Measurements from ENCODE around the gene B4GALNT3. TPM values are rescaled to one million over a fixed set of nuclear protein-coding genes. Genes with fewer than 3 reads are reported as not detected.

B4GALNT3 gene
- total and polyA plus RNA-seq, 2 experiments from 2014 or later = 2.8 to 15.8 TPM

DNA sequence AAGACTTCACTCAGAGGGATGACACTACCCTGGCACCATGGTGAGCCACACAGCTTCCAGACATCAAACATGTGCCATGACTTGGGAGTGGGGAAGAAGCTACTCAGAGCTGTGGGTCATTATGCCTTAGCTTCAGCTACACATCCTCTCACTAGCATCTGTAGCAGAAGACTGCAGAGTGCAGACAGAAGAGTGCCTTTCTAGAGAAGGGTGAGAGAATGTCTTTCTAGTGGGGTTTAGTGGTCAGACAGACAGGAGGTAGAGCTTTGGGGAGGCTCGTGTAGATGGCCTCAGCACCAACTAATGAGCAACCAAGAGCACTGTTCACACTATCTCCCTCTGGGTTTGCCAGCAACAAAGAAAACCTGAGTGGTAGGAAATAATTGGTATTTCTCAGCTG lies 4.9 kb upstream of the B4GALNT3 start (continued):
- TF ChIP-seq, protein P1, sequence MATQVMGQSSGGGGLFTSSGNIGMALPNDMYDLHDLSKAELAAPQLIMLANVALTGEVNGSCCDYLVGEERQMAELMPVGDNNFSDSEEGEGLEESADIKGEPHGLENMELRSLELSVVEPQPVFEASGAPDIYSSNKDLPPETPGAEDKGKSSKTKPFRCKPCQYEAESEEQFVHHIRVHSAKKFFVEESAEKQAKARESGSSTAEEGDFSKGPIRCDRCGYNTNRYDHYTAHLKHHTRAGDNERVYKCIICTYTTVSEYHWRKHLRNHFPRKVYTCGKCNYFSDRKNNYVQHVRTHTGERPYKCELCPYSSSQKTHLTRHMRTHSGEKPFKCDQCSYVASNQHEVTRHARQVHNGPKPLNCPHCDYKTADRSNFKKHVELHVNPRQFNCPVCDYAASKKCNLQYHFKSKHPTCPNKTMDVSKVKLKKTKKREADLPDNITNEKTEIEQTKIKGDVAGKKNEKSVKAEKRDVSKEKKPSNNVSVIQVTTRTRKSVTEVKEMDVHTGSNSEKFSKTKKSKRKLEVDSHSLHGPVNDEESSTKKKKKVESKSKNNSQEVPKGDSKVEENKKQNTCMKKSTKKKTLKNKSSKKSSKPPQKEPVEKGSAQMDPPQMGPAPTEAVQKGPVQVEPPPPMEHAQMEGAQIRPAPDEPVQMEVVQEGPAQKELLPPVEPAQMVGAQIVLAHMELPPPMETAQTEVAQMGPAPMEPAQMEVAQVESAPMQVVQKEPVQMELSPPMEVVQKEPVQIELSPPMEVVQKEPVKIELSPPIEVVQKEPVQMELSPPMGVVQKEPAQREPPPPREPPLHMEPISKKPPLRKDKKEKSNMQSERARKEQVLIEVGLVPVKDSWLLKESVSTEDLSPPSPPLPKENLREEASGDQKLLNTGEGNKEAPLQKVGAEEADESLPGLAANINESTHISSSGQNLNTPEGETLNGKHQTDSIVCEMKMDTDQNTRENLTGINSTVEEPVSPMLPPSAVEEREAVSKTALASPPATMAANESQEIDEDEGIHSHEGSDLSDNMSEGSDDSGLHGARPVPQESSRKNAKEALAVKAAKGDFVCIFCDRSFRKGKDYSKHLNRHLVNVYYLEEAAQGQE (IDR thresholded peaks at IDR 0.05; ENCODE audit: unreplicated experiment) = no peak
- TF ChIP-seq, protein P2, sequence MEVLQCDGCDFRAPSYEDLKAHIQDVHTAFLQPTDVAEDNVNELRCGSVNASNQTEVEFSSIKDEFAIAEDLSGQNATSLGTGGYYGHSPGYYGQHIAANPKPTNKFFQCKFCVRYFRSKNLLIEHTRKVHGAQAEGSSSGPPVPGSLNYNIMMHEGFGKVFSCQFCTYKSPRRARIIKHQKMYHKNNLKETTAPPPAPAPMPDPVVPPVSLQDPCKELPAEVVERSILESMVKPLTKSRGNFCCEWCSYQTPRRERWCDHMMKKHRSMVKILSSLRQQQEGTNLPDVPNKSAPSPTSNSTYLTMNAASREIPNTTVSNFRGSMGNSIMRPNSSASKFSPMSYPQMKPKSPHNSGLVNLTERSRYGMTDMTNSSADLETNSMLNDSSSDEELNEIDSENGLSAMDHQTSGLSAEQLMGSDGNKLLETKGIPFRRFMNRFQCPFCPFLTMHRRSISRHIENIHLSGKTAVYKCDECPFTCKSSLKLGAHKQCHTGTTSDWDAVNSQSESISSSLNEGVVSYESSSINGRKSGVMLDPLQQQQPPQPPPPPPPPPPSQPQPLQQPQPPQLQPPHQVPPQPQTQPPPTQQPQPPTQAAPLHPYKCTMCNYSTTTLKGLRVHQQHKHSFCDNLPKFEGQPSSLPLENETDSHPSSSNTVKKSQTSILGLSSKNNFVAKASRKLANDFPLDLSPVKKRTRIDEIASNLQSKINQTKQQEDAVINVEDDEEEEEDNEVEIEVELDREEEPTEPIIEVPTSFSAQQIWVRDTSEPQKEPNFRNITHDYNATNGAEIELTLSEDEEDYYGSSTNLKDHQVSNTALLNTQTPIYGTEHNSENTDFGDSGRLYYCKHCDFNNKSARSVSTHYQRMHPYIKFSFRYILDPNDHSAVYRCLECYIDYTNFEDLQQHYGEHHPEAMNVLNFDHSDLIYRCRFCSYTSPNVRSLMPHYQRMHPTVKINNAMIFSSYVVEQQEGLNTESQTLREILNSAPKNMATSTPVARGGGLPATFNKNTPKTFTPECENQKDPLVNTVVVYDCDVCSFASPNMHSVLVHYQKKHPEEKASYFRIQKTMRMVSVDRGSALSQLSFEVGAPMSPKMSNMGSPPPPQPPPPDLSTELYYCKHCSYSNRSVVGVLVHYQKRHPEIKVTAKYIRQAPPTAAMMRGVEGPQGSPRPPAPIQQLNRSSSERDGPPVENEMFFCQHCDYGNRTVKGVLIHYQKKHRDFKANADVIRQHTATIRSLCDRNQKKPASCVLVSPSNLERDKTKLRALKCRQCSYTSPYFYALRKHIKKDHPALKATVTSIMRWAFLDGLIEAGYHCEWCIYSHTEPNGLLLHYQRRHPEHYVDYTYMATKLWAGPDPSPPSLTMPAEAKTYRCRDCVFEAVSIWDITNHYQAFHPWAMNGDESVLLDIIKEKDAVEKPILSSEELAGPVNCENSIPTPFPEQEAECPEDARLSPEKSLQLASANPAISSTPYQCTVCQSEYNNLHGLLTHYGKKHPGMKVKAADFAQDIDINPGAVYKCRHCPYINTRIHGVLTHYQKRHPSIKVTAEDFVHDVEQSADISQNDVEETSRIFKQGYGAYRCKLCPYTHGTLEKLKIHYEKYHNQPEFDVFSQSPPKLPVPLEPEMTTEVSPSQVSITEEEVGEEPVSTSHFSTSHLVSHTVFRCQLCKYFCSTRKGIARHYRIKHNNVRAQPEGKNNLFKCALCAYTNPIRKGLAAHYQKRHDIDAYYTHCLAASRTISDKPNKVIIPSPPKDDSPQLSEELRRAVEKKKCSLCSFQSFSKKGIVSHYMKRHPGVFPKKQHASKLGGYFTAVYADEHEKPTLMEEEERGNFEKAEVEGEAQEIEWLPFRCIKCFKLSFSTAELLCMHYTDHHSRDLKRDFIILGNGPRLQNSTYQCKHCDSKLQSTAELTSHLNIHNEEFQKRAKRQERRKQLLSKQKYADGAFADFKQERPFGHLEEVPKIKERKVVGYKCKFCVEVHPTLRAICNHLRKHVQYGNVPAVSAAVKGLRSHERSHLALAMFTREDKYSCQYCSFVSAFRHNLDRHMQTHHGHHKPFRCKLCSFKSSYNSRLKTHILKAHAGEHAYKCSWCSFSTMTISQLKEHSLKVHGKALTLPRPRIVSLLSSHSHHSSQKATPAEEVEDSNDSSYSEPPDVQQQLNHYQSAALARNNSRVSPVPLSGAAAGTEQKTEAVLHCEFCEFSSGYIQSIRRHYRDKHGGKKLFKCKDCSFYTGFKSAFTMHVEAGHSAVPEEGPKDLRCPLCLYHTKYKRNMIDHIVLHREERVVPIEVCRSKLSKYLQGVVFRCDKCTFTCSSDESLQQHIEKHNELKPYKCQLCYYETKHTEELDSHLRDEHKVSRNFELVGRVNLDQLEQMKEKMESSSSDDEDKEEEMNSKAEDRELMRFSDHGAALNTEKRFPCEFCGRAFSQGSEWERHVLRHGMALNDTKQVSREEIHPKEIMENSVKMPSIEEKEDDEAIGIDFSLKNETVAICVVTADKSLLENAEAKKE (CRISPR knock-in tag; IDR thresholded peaks at IDR 0.05) = no peak

DNA sequence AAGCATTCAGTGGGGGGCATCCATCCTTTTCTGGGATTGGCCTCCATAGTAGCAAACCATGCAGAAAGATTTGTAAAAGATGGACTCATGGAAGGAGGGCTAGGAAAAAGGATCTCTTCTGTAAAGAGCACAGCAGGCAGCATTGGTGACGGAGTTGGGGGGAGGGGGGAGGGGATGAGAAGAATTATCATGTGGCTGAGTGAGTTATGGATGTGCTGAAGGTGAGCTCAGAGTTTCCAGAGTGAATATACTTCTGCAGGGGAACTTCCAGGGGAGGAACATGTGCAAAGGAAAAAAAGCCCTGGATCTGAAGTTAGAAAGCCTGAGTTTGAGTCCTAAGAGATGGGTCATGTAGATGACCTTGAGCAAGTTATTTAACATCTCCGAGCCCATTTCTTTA lies 3.9 kb upstream of the B4GALNT3 start:
- no peak for ATAC-seq
- H3K36me3 Mint-ChIP-seq (ENCODE audit: low read depth) = peaks cover 19% of the 10 kb centered on the region
- Histone ChIP-seq H4K20me1 (replicated peaks; ENCODE audit: insufficient read depth) (no peaks in the 10 kb centered on the region), H3K36me3 (ENCODE audit: insufficient read depth) (no peaks in the 10 kb centered on the region), H3K79me2 (replicated peaks; ENCODE audit: insufficient read depth) (no peaks in the 10 kb centered on the region), H3K4me3 (no peak overlapping the region), H3K27me3 (ENCODE audit: insufficient read depth) (peaks cover 31% of the 10 kb centered on the region), H3K4me1 (ENCODE audit: insufficient read depth) (no peaks in the 10 kb centered on the region), H3K27ac (ENCODE audit: low read depth) (no peak overlapping the region), H2AFZ (no peak overlapping the region), H3F3A (replicated peaks; ENCODE audit: low read depth) (peaks cover 12% of the 10 kb centered on the region), H3K9me2 (ENCODE audit: insufficient read depth) (no peaks in the 10 kb centered on the region), H3K4me2 (no peak overlapping the region)
- DNase-seq (ENCODE audit: low spot score) = no peak
- no peak overlapping the region for H3K27ac Mint-ChIP-seq
- H3K4me3 Mint-ChIP-seq = no peak overlapping the region
- peaks cover 32% of the 10 kb centered on the region for H3K9me3 Mint-ChIP-seq
- H3K27me3 Mint-ChIP-seq (ENCODE audit: insufficient read depth, low read depth, poor library complexity) = peaks cover 34% of the 10 kb centered on the region
- H3K4me1 Mint-ChIP-seq = peaks cover 4% of the 10 kb centered on the region
- TF ChIP-seq EZH2 (IDR thresholded peaks at IDR 0.05; ENCODE audit: low read depth, unreplicated experiment) (no peak), NANOG (IDR thresholded peaks at IDR 0.05; ENCODE audit: borderline replicate concordance) (no peak), ZNF331 (CRISPR knock-in tag; IDR thresholded peaks at IDR 0.05; ENCODE audit: low read depth) (no peak), JUNB (IDR thresholded peaks at IDR 0.05; ENCODE audit: unreplicated experiment) (no peak)
- TF ChIP-seq, protein P3, sequence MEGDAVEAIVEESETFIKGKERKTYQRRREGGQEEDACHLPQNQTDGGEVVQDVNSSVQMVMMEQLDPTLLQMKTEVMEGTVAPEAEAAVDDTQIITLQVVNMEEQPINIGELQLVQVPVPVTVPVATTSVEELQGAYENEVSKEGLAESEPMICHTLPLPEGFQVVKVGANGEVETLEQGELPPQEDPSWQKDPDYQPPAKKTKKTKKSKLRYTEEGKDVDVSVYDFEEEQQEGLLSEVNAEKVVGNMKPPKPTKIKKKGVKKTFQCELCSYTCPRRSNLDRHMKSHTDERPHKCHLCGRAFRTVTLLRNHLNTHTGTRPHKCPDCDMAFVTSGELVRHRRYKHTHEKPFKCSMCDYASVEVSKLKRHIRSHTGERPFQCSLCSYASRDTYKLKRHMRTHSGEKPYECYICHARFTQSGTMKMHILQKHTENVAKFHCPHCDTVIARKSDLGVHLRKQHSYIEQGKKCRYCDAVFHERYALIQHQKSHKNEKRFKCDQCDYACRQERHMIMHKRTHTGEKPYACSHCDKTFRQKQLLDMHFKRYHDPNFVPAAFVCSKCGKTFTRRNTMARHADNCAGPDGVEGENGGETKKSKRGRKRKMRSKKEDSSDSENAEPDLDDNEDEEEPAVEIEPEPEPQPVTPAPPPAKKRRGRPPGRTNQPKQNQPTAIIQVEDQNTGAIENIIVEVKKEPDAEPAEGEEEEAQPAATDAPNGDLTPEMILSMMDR (conservative IDR thresholded peaks at IDR 0.05; ENCODE audit: low read depth in 2 of 2) = no peak
- TF ChIP-seq, protein P1 (IDR thresholded peaks at IDR 0.05; ENCODE audit: unreplicated experiment) = no peak
